CD4-positive, alpha-beta memory T cell (primary cell): ENCODE results near the gene SPIB. TPM values are rescaled to one million over a fixed set of nuclear protein-coding genes. Genes with fewer than 3 reads are reported as not detected.
A peak's percentile ranks its signal among the peaks of the same experiment; 100 is the strongest.
"Not testable (repeated sequence)": the region's sequence is repeated elsewhere in the genome, so short reads cannot be mapped to it uniquely, and the experiment has no call there.

Experiments used
- CTCF ChIA-PET: fragments of 350-600 bp; sonication (Branson Sonifier 250); formaldehyde crosslinking; loops from one replicate; lab custom pipeline; 2021; ENCODE audit warnings: inconsistent platforms; ENCODE audit not compliant: partially characterized antibody; lab: Charles Lee
- POLR2A ChIA-PET: fragments of 350-600 bp; sonication (Branson Sonifier 250); formaldehyde crosslinking; loops from one replicate; lab custom pipeline; 2021; ENCODE audit not compliant: partially characterized antibody; lab: Charles Lee
- DNase-seq, 5 donors: peaks; one replicate each; pipeline versions ENCODE4 v3.0.0 to v3.0.0-alpha.2; 2020 to 2022; ENCODE audit warnings: mixed read lengths in 1 of 5
- H3K27ac ChIP-seq: one replicate; pipeline ENCODE4 v1.7.0; 2013; ENCODE audit warnings: low read depth, low read length
- H3K27me3 ChIP-seq: 2 replicates; pipeline ENCODE4 v1.7.0; 2013; ENCODE audit warnings: mild to moderate bottlenecking, low read length, moderate library complexity; ENCODE audit not compliant: insufficient read depth
- H3K36me3 ChIP-seq: 2 replicates; pipeline ENCODE4 v1.7.0; 2013; ENCODE audit warnings: mild to moderate bottlenecking, low read length, moderate library complexity; ENCODE audit not compliant: insufficient read depth
- H3K4me1 ChIP-seq: 2 replicates; pipeline ENCODE4 v1.7.0; 2013; ENCODE audit warnings: mild to moderate bottlenecking, low read length, moderate library complexity; ENCODE audit not compliant: insufficient read depth
- H3K4me3 ChIP-seq, 2 donors: one replicate each; pipeline ENCODE4 v1.7.0; 2013; ENCODE audit warnings: low read length in 2 of 2, mild to moderate bottlenecking in 1 of 2
- H3K9me3 ChIP-seq, 2 donors: one replicate each; pipeline ENCODE4 v1.7.0; 2013; ENCODE audit warnings: low read length in 2 of 2, control low read depth in 1 of 2; ENCODE audit not compliant: control insufficient read depth in 1 of 2
- H3K27ac Mint-ChIP-seq, 7 donors: one replicate each; pipeline ENCODE4 v1.8.0; 2020 to 2021; ENCODE audit warnings: mixed read lengths in 7 of 7, mild to moderate bottlenecking in 6 of 7, inconsistent platforms in 3 of 7, moderate library complexity in 3 of 7
- H3K27me3 Mint-ChIP-seq, 2 donors: one replicate each; pipeline ENCODE4 v1.8.0; 2020 to 2021; ENCODE audit warnings: mixed read lengths in 2 of 2
- H3K36me3 Mint-ChIP-seq, 2 donors: one replicate each; pipeline ENCODE4 v1.8.0; 2020 to 2021; ENCODE audit warnings: mixed read lengths in 2 of 2, inconsistent platforms in 1 of 2, mild to moderate bottlenecking in 1 of 2
- H3K4me1 Mint-ChIP-seq, 4 donors: one replicate each; pipeline ENCODE4 v1.8.0; 2020 to 2021; ENCODE audit warnings: mixed read lengths in 4 of 4, mild to moderate bottlenecking in 1 of 4
- H3K4me3 Mint-ChIP-seq, 8 donors: one replicate each; pipeline ENCODE4 v1.8.0; 2020 to 2021; ENCODE audit warnings: mixed read lengths in 8 of 8, mild to moderate bottlenecking in 7 of 8, moderate library complexity in 6 of 8, inconsistent platforms in 3 of 8
- H3K9me3 Mint-ChIP-seq, 8 donors: one replicate each; pipeline ENCODE4 v1.8.0; 2020 to 2021; ENCODE audit warnings: mixed read lengths in 8 of 8, mild to moderate bottlenecking in 5 of 8, inconsistent platforms in 3 of 8, moderate library complexity in 1 of 8
- intact Hi-C: fragments of 100-400 bp; cut with micrococcal nuclease; formaldehyde crosslinking; loops from one replicate; pipeline ENCODE4 v1.15.1; 2023
- polyA plus RNA-seq, 2 donors: library from polyadenylated mRNA; unstranded; fragments of 300-500 nt; fragmentation: Illumina TruSeq; gene quantifications; one replicate each; pipeline ENCODE4 v1.2.3, GENCODE V29; 2021
- total RNA-seq, 2 experiments: library from RNA; stranded (reverse); gene quantifications; one replicate each; pipeline ENCODE4 v1.2.3, GENCODE V29; 2021

SPIB gene
- total and polyA plus RNA-seq, 4 experiments from 2014 or later, result 1.9 TPM; not detected in 3

- intact Hi-C loops, result no loop called here
- H3K4me3 Mint-ChIP-seq, result peak overlapping the region; percentile 34 to 81 (median 68)
- H3K4me3 ChIP-seq, result no peak overlapping the region
- DNase-seq, result no peak
- H3K36me3 Mint-ChIP-seq, result no peaks in the 10 kb centered on the region
- H3K9me3 ChIP-seq, result no peaks in the 10 kb centered on the region
- H3K27me3 ChIP-seq, result no peaks in the 10 kb centered on the region
- ChIA-PET POLR2A (no interaction called here), CTCF (interaction anchor here (1.1 kb wide), 1 partner anchor 76 kb away, joined by 3 read pairs; no protein-coding TSS in a partner anchor)
- H3K36me3 ChIP-seq, result no peaks in the 10 kb centered on the region
- peaks cover 6 to 21% (median 12%) of the 10 kb centered on the region in 4 donors for H3K4me1 Mint-ChIP-seq
- H3K4me1 ChIP-seq, result peaks cover 13% of the 10 kb centered on the region
- no peak overlapping the region for H3K27ac ChIP-seq
- H3K27me3 Mint-ChIP-seq, result peaks cover 7 to 22% of the 10 kb centered on the region in 2 donors
- H3K27ac Mint-ChIP-seq, result peak overlapping the region in 4 of 7 donors; percentile 10 to 78 (median 56)
- no peaks in the 10 kb centered on the region for H3K9me3 Mint-ChIP-seq
Measured at GRCh38 chr19:50433201-50434180, 14.8 kb downstream of the SPIB start.

- DNase-seq, result no peak
- CTCF ChIA-PET, result no interaction called here
- Mint-ChIP-seq H3K27me3 (peaks cover 5 to 20% of the 10 kb centered on the region in 2 donors), H3K9me3 (no peaks in the 10 kb centered on the region), H3K27ac (no peak overlapping the region), H3K4me3 (peak overlapping the region in 1 of 8 donors; percentile 33), H3K4me1 (peaks cover 6 to 17% (median 9%) of the 10 kb centered on the region in 4 donors), H3K36me3 (no peaks in the 10 kb centered on the region)
- Histone ChIP-seq H3K27me3 (no peaks in the 10 kb centered on the region), H3K4me3 (no peak overlapping the region), H3K36me3 (no peaks in the 10 kb centered on the region), H3K27ac (no peak overlapping the region), H3K4me1 (peaks cover 13% of the 10 kb centered on the region), H3K9me3 (no peaks in the 10 kb centered on the region)
- POLR2A ChIA-PET, result no interaction called here
- intact Hi-C loops, result no loop called here
Measured at GRCh38 chr19:50434525-50434924, 15.8 kb downstream of the SPIB start.

- H3K27ac Mint-ChIP-seq, result no peak overlapping the region
- POLR2A ChIA-PET, result no interaction called here
- intact Hi-C loops, result no loop called here
- Histone ChIP-seq H3K4me1 (peaks cover 13% of the 10 kb centered on the region), H3K36me3 (no peaks in the 10 kb centered on the region), H3K9me3 (no peaks in the 10 kb centered on the region), H3K27me3 (no peaks in the 10 kb centered on the region), H3K27ac (no peak overlapping the region), H3K4me3 (no peak overlapping the region)
- H3K27me3 Mint-ChIP-seq, result peaks cover 9 to 25% of the 10 kb centered on the region in 2 donors
- H3K9me3 Mint-ChIP-seq, result no peaks in the 10 kb centered on the region
- H3K4me1 Mint-ChIP-seq, result peaks cover 6 to 17% (median 9%) of the 10 kb centered on the region in 4 donors
- no peaks in the 10 kb centered on the region for H3K36me3 Mint-ChIP-seq
- no peak overlapping the region for H3K4me3 Mint-ChIP-seq
- no peak for DNase-seq
- CTCF ChIA-PET, result no interaction called here
Measured at GRCh38 chr19:50435221-50435620, 16.5 kb downstream of the SPIB start.

GRCh38 chr19:50435627-50436026, 16.9 kb downstream of the SPIB start:
- no peaks in the 10 kb centered on the region for H3K36me3 ChIP-seq
- Mint-ChIP-seq H3K4me3 (no peak overlapping the region), H3K27ac (no peak overlapping the region), H3K36me3 (no peaks in the 10 kb centered on the region), H3K27me3 (peaks cover 9 to 25% of the 10 kb centered on the region in 2 donors), H3K9me3 (peaks cover 0 to 2% (median 0%) of the 10 kb centered on the region in 8 donors), H3K4me1 (peaks cover 6 to 16% (median 9%) of the 10 kb centered on the region in 4 donors)
- intact Hi-C loops, result no loop called here
- no peak for DNase-seq
- no peaks in the 10 kb centered on the region for H3K27me3 ChIP-seq
- no peak overlapping the region for H3K4me3 ChIP-seq
- ChIA-PET POLR2A (no interaction called here), CTCF (no interaction called here)
- peaks cover 13% of the 10 kb centered on the region for H3K4me1 ChIP-seq
- H3K27ac ChIP-seq, result no peak overlapping the region
- no peaks in the 10 kb centered on the region for H3K9me3 ChIP-seq

GRCh38 chr19:50437862-50438449, 19.2 kb downstream of the SPIB start:
- Histone ChIP-seq H3K27ac (no peak overlapping the region), H3K36me3 (no peaks in the 10 kb centered on the region), H3K9me3 (no peaks in the 10 kb centered on the region), H3K4me1 (no peaks in the 10 kb centered on the region), H3K4me3 (no peak overlapping the region), H3K27me3 (no peaks in the 10 kb centered on the region)
- no peak for DNase-seq
- Mint-ChIP-seq H3K36me3 (no peaks in the 10 kb centered on the region), H3K9me3 (peaks cover 0 to 2% (median 0%) of the 10 kb centered on the region in 8 donors), H3K4me1 (peaks cover 0 to 2% (median 0%) of the 10 kb centered on the region in 4 donors), H3K4me3 (no peak overlapping the region), H3K27ac (no peak overlapping the region), H3K27me3 (peaks cover 8 to 18% of the 10 kb centered on the region in 2 donors)
- ChIA-PET POLR2A (no interaction called here), CTCF (no interaction called here)
- intact Hi-C loops, result no loop called here

- H3K27me3 Mint-ChIP-seq, result peaks cover 6 to 22% of the 10 kb centered on the region in 2 donors
- intact Hi-C loops, result not testable (repeated sequence)
Measured at GRCh38 chr19:50439130-50439529, 20.4 kb downstream of the SPIB start.

GRCh38 chr19:50444059-50444458, 25.3 kb downstream of the SPIB start:
- Mint-ChIP-seq H3K36me3 (no peaks in the 10 kb centered on the region), H3K9me3 (peaks cover 0 to 4% (median 0%) of the 10 kb centered on the region in 8 donors), H3K27me3 (peaks cover 10 to 24% of the 10 kb centered on the region in 2 donors), H3K27ac (no peak overlapping the region), H3K4me3 (no peak overlapping the region), H3K4me1 (peaks cover 0 to 4% (median 1%) of the 10 kb centered on the region in 4 donors)
- Histone ChIP-seq H3K36me3 (no peaks in the 10 kb centered on the region), H3K27ac (no peak overlapping the region), H3K4me1 (no peaks in the 10 kb centered on the region), H3K4me3 (no peak overlapping the region), H3K9me3 (no peaks in the 10 kb centered on the region), H3K27me3 (no peaks in the 10 kb centered on the region)
- DNase-seq, result no peak
- CTCF ChIA-PET, result no interaction called here
- intact Hi-C loops, result no loop called here
- POLR2A ChIA-PET, result no interaction called here

More at GRCh38 chr19:50439130-50439529, 20.4 kb downstream of the SPIB start:
- POLR2A ChIA-PET, H3K27me3 ChIP-seq, DNase-seq, H3K36me3 Mint-ChIP-seq, H3K4me3 ChIP-seq, H3K4me1 Mint-ChIP-seq, H3K9me3 ChIP-seq, H3K27ac ChIP-seq, H3K4me1 ChIP-seq, CTCF ChIA-PET, H3K27ac Mint-ChIP-seq, H3K4me3 Mint-ChIP-seq, H3K9me3 Mint-ChIP-seq, H3K36me3 ChIP-seq: not testable (repeated sequence)
